H7 (cell line): ENCODE measurements around the gene ERI3. TPM values are rescaled to one million over a fixed set of nuclear protein-coding genes. Genes with fewer than 3 reads are reported as not detected.

Source experiments
- DNase-seq: peaks from one replicate; pipeline ENCODE4 v3.0.0; 2012
- H3K27me3 ChIP-seq: 2 replicates; pipeline ENCODE4 v1.6.0; 2011; ENCODE audit warnings: mild to moderate bottlenecking, low read length; ENCODE audit not compliant: control insufficient read depth, insufficient read depth
- H3K36me3 ChIP-seq: replicated peaks from 2 replicates; pipeline ENCODE4 v1.5.1; 2011; ENCODE audit warnings: low read length; ENCODE audit not compliant: control insufficient read depth, insufficient read depth
- H3K4me3 ChIP-seq: 2 replicates; pipeline ENCODE4 v1.5.1; 2011; ENCODE audit warnings: low read depth, mild to moderate bottlenecking, control low read depth, low read length, moderate library complexity; ENCODE audit not compliant: insufficient read depth
- total RNA-seq: library from RNA; depleted of rRNA; stranded (reverse); fragments of >200 nt; shearing (Covaris generic); gene quantifications from 2 replicates; pipeline ENCODE4 v1.2.3, GENCODE V29; 2014

The ERI3 gene
- total RNA-seq, 1 experiment from 2014 or later: 141 TPM

DNA sequence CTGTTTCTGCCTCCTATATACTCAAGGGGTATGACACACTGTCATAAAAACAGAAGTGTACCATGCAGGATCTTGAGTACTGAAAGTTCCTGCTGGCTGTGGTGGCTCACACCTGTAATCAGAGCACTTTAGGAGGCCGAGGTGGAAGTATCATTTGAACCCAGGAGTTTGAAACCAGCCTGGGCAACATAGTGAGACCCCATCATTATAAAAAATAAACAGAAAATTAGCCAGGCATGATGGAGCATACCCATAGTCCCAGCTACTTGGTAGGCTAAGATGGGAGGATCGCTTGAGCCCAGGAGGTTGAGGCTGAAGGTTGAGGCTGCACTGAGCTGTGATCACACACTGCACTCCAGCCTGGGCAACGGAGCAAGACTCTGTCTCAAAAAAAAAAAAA is 20.1 kb downstream of the ERI3 start:
- H3K27me3 ChIP-seq: no peaks in the 10 kb centered on the region
- H3K4me3 ChIP-seq: no peak overlapping the region
- DNase-seq: no peak
- H3K36me3 ChIP-seq: peaks cover 13% of the 10 kb centered on the region

DNA sequence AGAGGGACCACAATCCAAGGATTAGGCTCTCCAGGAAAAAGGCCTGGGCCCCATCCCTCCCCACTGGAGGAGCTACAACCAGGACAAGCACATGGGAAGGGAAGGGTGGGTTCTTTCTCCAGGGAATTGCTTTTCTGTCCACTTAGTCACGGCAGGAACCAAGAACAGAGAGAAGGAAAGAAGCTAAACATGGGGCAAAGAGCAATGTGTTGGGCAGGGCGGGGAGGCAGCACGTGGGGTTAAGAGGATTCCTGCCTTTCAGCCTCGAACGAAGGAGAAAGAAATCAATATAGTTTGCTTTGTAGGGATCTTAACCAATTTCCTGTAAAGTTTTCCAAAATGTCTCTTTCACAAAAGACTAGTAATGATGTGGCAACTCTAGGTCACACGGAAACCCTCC is 21.7 kb downstream of the ERI3 start:
- no peak overlapping the region for H3K4me3 ChIP-seq
- no peaks in the 10 kb centered on the region for H3K27me3 ChIP-seq
- H3K36me3 ChIP-seq: peaks cover 10% of the 10 kb centered on the region
- DNase-seq: no peak

DNA sequence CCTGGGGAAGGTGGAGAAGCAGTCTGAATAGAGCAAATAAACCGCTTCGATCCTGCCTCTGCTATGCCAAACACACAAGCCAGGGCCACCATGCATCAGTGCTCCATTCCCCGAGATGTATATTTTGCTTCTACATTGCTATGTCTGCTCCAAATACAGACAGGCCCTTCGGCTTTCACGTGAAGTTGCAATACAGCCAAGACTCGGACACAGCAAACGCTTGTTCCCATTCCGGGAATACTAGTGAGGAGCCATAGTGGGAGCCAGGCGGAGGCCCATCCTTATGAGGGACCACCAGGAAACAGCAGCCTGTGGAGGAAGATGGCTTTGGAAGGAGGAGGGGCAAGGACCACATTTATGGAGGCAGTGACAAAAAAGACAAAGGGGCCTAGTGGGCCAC is 22.6 kb downstream of the ERI3 start:
- Histone ChIP-seq H3K27me3 (no peaks in the 10 kb centered on the region), H3K4me3 (no peak overlapping the region), H3K36me3 (peaks cover 4% of the 10 kb centered on the region)
- DNase-seq: no peak

DNA sequence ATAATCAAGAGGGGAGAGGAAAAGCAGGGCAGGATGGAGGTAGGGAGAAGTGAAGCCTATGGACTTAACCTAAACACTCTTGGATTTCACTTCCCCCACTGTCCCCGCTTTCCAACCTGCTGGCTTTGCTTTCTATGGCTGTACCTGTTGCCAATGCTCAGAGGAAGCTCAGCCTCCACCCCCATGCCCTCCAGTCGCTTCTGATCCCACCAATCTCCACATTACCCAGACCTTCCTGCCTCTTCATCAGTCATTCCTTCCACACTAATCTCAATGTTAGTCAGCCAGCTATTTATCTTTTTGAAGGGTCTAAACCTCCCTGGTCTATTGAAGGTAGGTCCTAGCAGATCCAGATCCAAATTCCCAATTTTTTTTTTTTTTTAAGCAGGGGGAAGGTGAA is 24.1 kb downstream of the ERI3 start:
- DNase-seq: no peak
- no peak overlapping the region for H3K4me3 ChIP-seq
- H3K36me3 ChIP-seq: 0 out of 2 replicates have a peak, but pooled peaks cover 1% of the 10 kb centered on the region
- no peaks in the 10 kb centered on the region for H3K27me3 ChIP-seq

GRCh38 chr1:44328671-44329416 is 26.2 kb downstream of the ERI3 start:
- DNase-seq: no peak
- Histone ChIP-seq H3K27me3 (no peaks in the 10 kb centered on the region), H3K36me3 (no peaks in the 10 kb centered on the region), H3K4me3 (no peak overlapping the region)

DNA sequence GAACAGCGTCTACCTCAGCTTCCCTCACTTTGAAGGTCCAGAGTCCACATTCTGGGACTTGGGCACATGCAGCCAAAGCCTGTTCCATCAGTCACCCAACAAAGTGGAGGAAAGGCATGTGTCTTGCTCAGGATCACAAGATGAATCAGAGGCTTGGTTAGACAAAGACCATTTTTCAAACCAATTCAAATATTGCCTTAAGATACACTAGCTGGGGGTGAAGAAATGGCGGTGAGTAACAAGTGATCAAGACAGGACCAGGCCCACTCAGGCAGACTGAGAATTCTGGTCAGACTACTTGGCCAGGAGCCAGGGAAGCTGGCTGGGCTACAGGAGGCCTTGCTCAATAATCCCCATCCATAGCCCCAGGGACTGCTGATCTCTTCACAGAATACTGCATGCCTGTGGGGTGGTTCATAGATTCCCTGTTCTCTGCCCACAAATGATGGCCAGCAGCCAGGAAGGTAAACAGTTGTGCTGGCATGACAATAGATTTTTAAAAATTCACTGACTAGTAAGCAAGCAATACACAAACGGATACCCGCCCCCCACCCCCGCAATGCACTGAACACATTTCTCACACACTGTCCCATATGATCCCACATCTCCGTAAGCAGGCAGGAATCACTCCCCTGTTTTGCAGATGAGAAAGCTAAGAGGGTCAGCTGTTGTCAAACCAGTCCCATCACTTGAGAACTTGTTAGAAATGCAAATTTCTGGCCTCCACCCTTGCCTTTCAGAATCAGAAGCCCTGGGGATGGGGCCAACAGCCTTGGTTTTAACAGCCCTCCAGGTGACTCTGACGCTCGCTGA is 27.2 kb downstream of the ERI3 start:
- H3K27me3 ChIP-seq: no peaks in the 10 kb centered on the region
- DNase-seq: peak; percentile 42
- no peaks in the 10 kb centered on the region for H3K36me3 ChIP-seq
- no peak overlapping the region for H3K4me3 ChIP-seq

DNA sequence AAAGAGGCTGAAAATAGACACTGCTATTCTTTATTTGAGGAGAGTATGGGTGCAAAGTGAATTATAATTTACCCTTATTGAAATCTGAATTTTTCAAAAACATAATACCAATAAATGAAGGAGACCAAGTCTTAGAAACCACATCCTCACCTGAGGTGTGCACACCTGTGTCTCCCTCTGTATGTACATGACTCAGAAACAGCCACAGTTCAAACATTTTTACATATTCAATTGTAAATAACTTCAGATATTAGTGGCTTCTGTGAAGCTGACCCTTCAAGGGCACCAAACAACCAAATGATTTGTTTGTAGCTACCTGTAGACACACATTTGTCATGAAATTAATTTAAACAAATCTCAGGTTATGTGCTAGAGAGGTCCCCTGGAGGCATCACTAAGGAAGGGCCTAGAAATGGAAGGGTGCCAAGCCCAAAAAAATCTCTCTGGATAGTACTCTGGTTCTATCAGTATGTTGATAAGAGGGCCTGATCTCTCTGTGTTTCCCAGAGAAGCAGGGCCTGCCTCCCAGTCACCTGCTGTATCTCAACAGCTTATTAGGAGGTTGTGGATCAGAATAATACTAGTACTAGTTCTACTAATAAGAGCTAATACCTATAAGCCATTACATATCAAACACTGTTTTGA is 28.1 kb downstream of the ERI3 start:
- H3K36me3 ChIP-seq: no peaks in the 10 kb centered on the region
- no peak overlapping the region for H3K4me3 ChIP-seq
- no peak for DNase-seq
- no peaks in the 10 kb centered on the region for H3K27me3 ChIP-seq

GRCh38 chr1:44326024-44326701 is 28.9 kb downstream of the ERI3 start:
- H3K4me3 ChIP-seq: no peak overlapping the region
- H3K36me3 ChIP-seq: no peaks in the 10 kb centered on the region; the same call in 1 of the 2 replicates
- no peaks in the 10 kb centered on the region for H3K27me3 ChIP-seq
- DNase-seq: no peak

GRCh38 chr1:44323947-44324346 is 31.1 kb downstream of the ERI3 start:
- no peak for DNase-seq
- no peaks in the 10 kb centered on the region for H3K27me3 ChIP-seq
- no peak overlapping the region for H3K4me3 ChIP-seq
- H3K36me3 ChIP-seq: peaks cover 3% of the 10 kb centered on the region

DNA sequence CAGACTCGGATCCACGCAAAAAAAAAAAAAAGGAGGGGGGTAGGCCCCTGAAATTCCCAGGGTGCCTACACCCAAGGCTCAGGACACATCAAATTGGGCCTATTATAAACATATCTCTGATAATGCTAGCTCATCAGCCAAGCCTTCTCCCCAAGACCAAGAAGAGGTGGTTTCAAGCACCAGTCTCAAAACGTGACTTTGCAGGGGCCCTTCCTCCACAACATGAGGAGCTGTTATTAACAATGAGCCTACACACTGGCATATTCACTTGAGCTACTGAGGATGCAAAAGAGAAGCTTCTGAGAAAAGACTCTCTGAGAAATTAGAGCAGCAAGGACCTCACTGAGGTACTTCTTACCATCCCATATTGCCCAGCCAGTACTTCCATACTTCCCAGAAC is 32.7 kb downstream of the ERI3 start:
- Histone ChIP-seq H3K36me3 (peaks cover 6% of the 10 kb centered on the region), H3K27me3 (no peaks in the 10 kb centered on the region), H3K4me3 (no peak overlapping the region)
- no peak for DNase-seq

GRCh38 chr1:44321466-44321865 is 33.6 kb downstream of the ERI3 start:
- Histone ChIP-seq H3K27me3 (no peaks in the 10 kb centered on the region), H3K36me3 (peaks cover 6% of the 10 kb centered on the region), H3K4me3 (no peak overlapping the region)
- no peak for DNase-seq

GRCh38 chr1:44318097-44319088 is 36.7 kb downstream of the ERI3 start:
- peaks cover 6% of the 10 kb centered on the region for H3K36me3 ChIP-seq
- DNase-seq: peak; percentile 91
- H3K27me3 ChIP-seq: no peaks in the 10 kb centered on the region
- no peak overlapping the region for H3K4me3 ChIP-seq

DNA sequence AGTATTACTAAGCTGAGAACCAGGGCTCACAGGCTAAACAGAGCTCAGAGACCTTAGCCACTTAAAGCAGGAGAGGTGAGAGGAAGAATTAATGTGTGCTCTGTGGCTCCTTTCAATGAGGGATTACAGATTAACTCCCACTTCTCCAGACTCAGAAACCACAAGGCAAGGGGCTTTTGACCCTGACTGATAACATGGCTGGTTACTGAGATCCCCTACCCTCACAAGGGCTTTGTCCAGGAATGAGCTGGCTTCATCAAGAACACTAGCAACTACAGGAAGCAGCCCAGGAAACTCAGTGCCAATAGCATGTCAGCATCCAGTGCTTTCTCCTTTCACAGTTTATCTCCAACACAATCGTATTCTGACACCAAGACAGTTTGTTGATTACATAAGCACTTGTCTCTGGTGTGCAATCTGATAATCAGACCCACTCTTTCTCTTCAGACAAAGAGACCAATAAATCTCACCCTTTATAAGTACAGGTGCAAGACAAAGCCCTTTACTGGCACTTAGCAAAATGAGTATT is 38.8 kb downstream of the ERI3 start:
- no peak overlapping the region for H3K4me3 ChIP-seq
- DNase-seq: no peak
- peaks cover 9% of the 10 kb centered on the region for H3K36me3 ChIP-seq
- no peaks in the 10 kb centered on the region for H3K27me3 ChIP-seq
